Activated B cell treated with CpG ODN at 0.5 μM for 24 hours (primary cell): ENCODE results near the gene NMUR1. TPM values are rescaled to one million over a fixed set of nuclear protein-coding genes. Genes with fewer than 3 reads are reported as not detected.
"Not testable (repeated sequence)": the region's sequence is repeated elsewhere in the genome, so short reads cannot be mapped to it uniquely, and the experiment has no call there.

Experiments used
- ATAC-seq: fragments of 200-7000 bp; cut with Tn5 transposase; one replicate; pipeline ENCODE4 v1.10.0; 2021; ENCODE audit warnings: low read depth, mild to moderate bottlenecking, moderate library complexity
- CTCF ChIA-PET: fragments of 350-600 bp; sonication (Branson Sonifier 250); formaldehyde crosslinking; loops from one replicate; lab custom pipeline; 2021; ENCODE audit warnings: antibody characterized with exemption; lab: Charles Lee
- POLR2A ChIA-PET: fragments of 350-600 bp; sonication (Branson Sonifier 250); formaldehyde crosslinking; loops from one replicate; lab custom pipeline; 2021; ENCODE audit warnings: antibody characterized with exemption; lab: Charles Lee
- DNase-seq: peaks from one replicate; pipeline ENCODE4 v3.0.0; 2022
- H3K27ac Mint-ChIP-seq: one replicate; pipeline ENCODE4 v1.8.0; 2020; ENCODE audit warnings: mixed read lengths
- H3K27me3 Mint-ChIP-seq: one replicate; pipeline ENCODE4 v1.8.0; 2021; ENCODE audit warnings: mixed read lengths
- H3K36me3 Mint-ChIP-seq: one replicate; pipeline ENCODE4 v1.8.0; 2021; ENCODE audit warnings: low read depth, mixed read lengths
- H3K4me1 Mint-ChIP-seq: one replicate; pipeline ENCODE4 v1.8.0; 2021; ENCODE audit warnings: mixed read lengths
- H3K4me3 Mint-ChIP-seq: one replicate; pipeline ENCODE4 v1.8.0; 2020; ENCODE audit warnings: mild to moderate bottlenecking, mixed read lengths
- H3K9me3 Mint-ChIP-seq: one replicate; pipeline ENCODE4 v1.8.0; 2020; ENCODE audit warnings: mixed read lengths
- CTCF ChIP-seq: fragments of 200-600 bp; IDR thresholded peaks from one replicate; pipeline ENCODE4 v1.8.0; 2022; ENCODE audit warnings: antibody characterized with exemption, mild to moderate bottlenecking
- intact Hi-C: fragments of 100-400 bp; cut with micrococcal nuclease; formaldehyde crosslinking; loops from one replicate; pipeline ENCODE4 v1.15.1; 2024
- total RNA-seq: library from RNA; stranded (reverse); gene quantifications from 2 replicates; pipeline ENCODE4 v1.2.3, GENCODE V29; 2022

Gene NMUR1
- total RNA-seq, 1 donor from 2014 or later: not detected

- DNase-seq: no peak
- CTCF ChIA-PET: interaction anchor here (1.0 to 5.3 kb wide), 9 partner anchors 11 to 85 kb away, joined by 3 to 37 read pairs (median 5); partner anchors contain the start of gene NMUR1
- peak; percentile 27 for TF ChIP-seq CTCF
- Mint-ChIP-seq H3K27me3 (peaks cover 2% of the 10 kb centered on the region), H3K4me1 (peaks cover 20% of the 10 kb centered on the region), H3K9me3 (peaks cover 6% of the 10 kb centered on the region), H3K27ac (no peak overlapping the region), H3K36me3 (peaks cover 4% of the 10 kb centered on the region), H3K4me3 (no peak overlapping the region)
- ATAC-seq: peak; percentile 94
- POLR2A ChIA-PET: interaction anchor here (0.7 to 1.4 kb wide), 4 partner anchors 40 to 94 kb away, joined by 3 to 5 read pairs (median 4); partner anchors contain the start of gene NCL
- intact Hi-C loops: loop anchor here (1.0 to 5.0 kb wide), 7 partner anchors 12 to 453 kb away; partner anchors contain the start of gene NMUR1
These were observed 27.4 kb upstream of the NMUR1 start for GRCh38 chr2:231557571-231558217.

GRCh38 chr2:231556981-231557380 is 26.7 kb upstream of the NMUR1 start:
- no peak for TF ChIP-seq CTCF
- H3K27ac Mint-ChIP-seq: no peak overlapping the region
- POLR2A ChIA-PET: interaction anchor here (0.8 kb wide), 1 partner anchor 39 kb away, joined by 4 read pairs; no protein-coding TSS in a partner anchor

GRCh38 chr2:231556496-231556895 is 26.3 kb upstream of the NMUR1 start:
- not testable (repeated sequence) for H3K36me3 Mint-ChIP-seq, H3K4me3 Mint-ChIP-seq, DNase-seq, H3K27ac Mint-ChIP-seq, ATAC-seq, H3K9me3 Mint-ChIP-seq, H3K27me3 Mint-ChIP-seq
- H3K4me1 Mint-ChIP-seq: peaks cover 20% of the 10 kb centered on the region
- ChIA-PET CTCF (interaction anchor here (1.0 to 5.3 kb wide), 10 partner anchors 10 to 119 kb away, joined by 3 to 37 read pairs (median 4); partner anchors contain the start of gene NMUR1), POLR2A (interaction anchor here (0.6 to 0.7 kb wide), 2 partner anchors 39 to 53 kb away, joined by 3 to 4 read pairs; no protein-coding TSS in a partner anchor)
- intact Hi-C loops: loop anchor here (2.0 to 5.0 kb wide), 2 partner anchors 329 to 452 kb away; no protein-coding TSS in a partner anchor

More at GRCh38 chr2:231556981-231557380, 26.7 kb upstream of the NMUR1 start:
- H3K4me1 Mint-ChIP-seq: peaks cover 20% of the 10 kb centered on the region
- peaks cover 7% of the 10 kb centered on the region for H3K9me3 Mint-ChIP-seq
- no peak overlapping the region for H3K4me3 Mint-ChIP-seq
- CTCF ChIA-PET: interaction anchor here (1.0 to 5.3 kb wide), 8 partner anchors 12 to 75 kb away, joined by 3 to 37 read pairs (median 8); partner anchors contain the start of gene NMUR1
- H3K36me3 Mint-ChIP-seq: peaks cover 4% of the 10 kb centered on the region
- H3K27me3 Mint-ChIP-seq: peaks cover 2% of the 10 kb centered on the region
- no peak for DNase-seq
- intact Hi-C loops: loop anchor here (2.0 to 5.0 kb wide), 2 partner anchors 330 to 452 kb away; no protein-coding TSS in a partner anchor
- ATAC-seq: no peak

- peaks cover 20% of the 10 kb centered on the region for H3K4me1 Mint-ChIP-seq
These were observed 24.7 kb upstream of the NMUR1 start for GRCh38 chr2:231554748-231555545.

More at GRCh38 chr2:231554748-231555545, 24.7 kb upstream of the NMUR1 start:
- DNase-seq (no peak), ATAC-seq (peak; percentile 10)
- peak overlapping the region; percentile 72 for H3K4me3 Mint-ChIP-seq
- peak overlapping the region; percentile 76 for H3K27ac Mint-ChIP-seq
- peaks cover 4% of the 10 kb centered on the region for H3K36me3 Mint-ChIP-seq
- peaks cover 7% of the 10 kb centered on the region for H3K9me3 Mint-ChIP-seq
- intact Hi-C loops: loop anchor here (5.0 kb wide), 1 partner anchor 328 kb away; no protein-coding TSS in a partner anchor
- ChIA-PET CTCF (interaction anchor here (1.6 to 5.3 kb wide), 4 partner anchors 13 to 73 kb away, joined by 3 to 37 read pairs (median 20); partner anchors contain the start of gene NMUR1), POLR2A (interaction anchor here (0.6 to 1.0 kb wide), 3 partner anchors 48 to 312 kb away, joined by 3 to 6 read pairs (median 6); partner anchors contain the start of gene NCL)
- TF ChIP-seq CTCF: no peak
- H3K27me3 Mint-ChIP-seq: peaks cover 2% of the 10 kb centered on the region
